ENCODE data around the gene CCDC85C. TPM values are rescaled to one million over a fixed set of nuclear protein-coding genes. Genes with fewer than 3 reads are reported as not detected.

Gene CCDC85C
- total RNA-seq, 1 experiment from 2014 or later = 33.2 TPM

DNA sequence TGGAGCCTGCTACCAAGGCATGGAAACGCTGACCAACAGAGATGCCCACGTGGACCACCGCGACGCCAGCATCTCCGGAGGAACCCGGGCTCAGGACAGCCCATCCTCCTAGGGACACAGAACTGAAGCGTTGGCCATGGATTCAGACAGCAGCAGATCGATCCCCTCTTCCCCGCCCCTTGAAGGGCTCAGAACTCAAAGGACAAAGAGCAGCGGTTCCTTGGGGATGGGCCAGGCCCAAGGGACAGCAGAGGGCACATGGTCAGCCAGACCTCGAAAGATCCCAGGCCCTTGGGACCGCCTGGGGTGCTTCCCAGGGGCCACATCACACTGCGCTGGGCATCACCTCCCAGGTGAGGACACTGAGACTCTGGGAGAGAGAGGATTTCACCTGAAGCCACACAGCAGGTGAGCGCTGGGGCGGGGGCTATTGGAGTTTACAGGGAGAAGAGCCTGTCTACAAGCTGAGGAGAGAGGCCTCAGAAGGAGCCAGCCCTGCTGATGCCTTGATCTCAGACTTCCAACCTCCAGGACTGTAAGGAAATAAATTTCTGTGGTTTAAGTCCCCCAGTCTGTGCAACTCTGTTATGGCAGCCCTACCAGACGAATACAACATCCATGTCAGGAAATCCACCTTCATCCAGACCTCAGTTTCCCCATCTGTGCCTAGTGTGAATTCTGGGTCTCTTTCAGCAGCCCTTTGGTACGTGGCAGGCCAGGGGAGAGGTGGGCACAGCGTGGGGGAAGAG lies 73.4 kb downstream of the CCDC85C start:
- Histone ChIP-seq H3K4me2 (ENCODE audit: insufficient read depth, insufficient read length, low read length) (no peak overlapping the region), H3K14ac (ENCODE audit: insufficient read depth, low read length) (peak overlapping the region; percentile 57; the same call in 1 of the 2 replicates), H4K5ac (ENCODE audit: insufficient read length, low read depth, low read length) (no peak overlapping the region), H2BK15ac (ENCODE audit: low read depth, low read length) (no peak overlapping the region), H4K91ac (ENCODE audit: insufficient read length, low read depth, low read length) (no peak overlapping the region), H3K9ac (ENCODE audit: extremely low read depth, insufficient read length, low read length) (no peak overlapping the region), H3K27me3 (ENCODE audit: insufficient read depth, low read length) (no peaks in the 10 kb centered on the region), H3K79me2 (ENCODE audit: insufficient read depth, low read length) (no peaks in the 10 kb centered on the region), H4K20me1 (ENCODE audit: control insufficient read depth, insufficient read depth, insufficient read length) (no peaks in the 10 kb centered on the region), H2BK12ac (ENCODE audit: insufficient read length, low read depth, low read length) (no peak overlapping the region), H2BK120ac (ENCODE audit: low read depth, low read length, poor library complexity, severe bottlenecking) (no peak overlapping the region), H3K23ac (ENCODE audit: insufficient read length, low read depth, low read length) (no peak overlapping the region), H3K18ac (ENCODE audit: insufficient read length, low read depth, low read length) (peak overlapping the region; percentile 11), H2AK5ac (ENCODE audit: insufficient read length, low read length) (no peak overlapping the region), H3K4ac (ENCODE audit: low read depth, low read length) (no peak overlapping the region), H2BK20ac (ENCODE audit: low read depth, low read length, poor library complexity, severe bottlenecking) (no peak overlapping the region), H3K56ac (ENCODE audit: insufficient read length, low read depth, low read length) (no peak overlapping the region), H3K79me1 (ENCODE audit: insufficient read depth, low read depth, low read length, poor library complexity, severe bottlenecking) (no peaks in the 10 kb centered on the region), H3T11ph (ENCODE audit: low read length) (no peak overlapping the region), H4K8ac (replicated peaks; ENCODE audit: insufficient read length, low read depth, low read length) (no peak overlapping the region), H3K4me1 (ENCODE audit: insufficient read depth, low read length) (peaks cover 2% of the 10 kb centered on the region; the same call in 1 of the 2 replicates), H3K27ac (ENCODE audit: insufficient read length, low read depth, low read length) (no peak overlapping the region), H2BK5ac (ENCODE audit: insufficient read length, low read length) (no peak overlapping the region), H2AFZ (ENCODE audit: low read length) (no peak overlapping the region), H3K23me2 (ENCODE audit: insufficient read length, low read depth, low read length, poor library complexity, severe bottlenecking) (no peaks in the 10 kb centered on the region), H3K9me3 (ENCODE audit: control insufficient read depth, low read depth, low read length) (no peaks in the 10 kb centered on the region)
- no peak for DNase-seq
- peak overlapping the region in 1 of 2 experiments; percentile 50; a peak in 1 of 5 replicates for H3K4me3 Mint-ChIP-seq
- WGBS (ENCODE audit: extremely low coverage, insufficient read length, low lambda C conversion rate) = no CpG with 5 or more reads among the region's 19 CpGs
- H3K27ac Mint-ChIP-seq = peak overlapping the region; percentile 7 to 80 (median 79); a peak in 4 of 7 replicates
- peaks cover 0 to 7% (median 0%) of the 10 kb centered on the region in 3 experiments; a peak in 1 of 7 replicates for H3K36me3 Mint-ChIP-seq (ENCODE audit: insufficient read depth in 1 of 3, low read depth in 3 of 3)
- H3K27me3 Mint-ChIP-seq (ENCODE audit: low read depth) = peaks cover 2% of the 10 kb centered on the region; the same call in 1 of the 2 replicates
- H3K9me3 Mint-ChIP-seq = no peaks in the 10 kb centered on the region
- no peak for TF ChIP-seq CTCF (conservative IDR thresholded peaks at IDR 0.05)
- peaks cover 40 to 58% of the 10 kb centered on the region in 2 experiments for H3K4me1 Mint-ChIP-seq
